Left lung (tissue), 10 donors: ENCODE data around the gene ANKRD39. TPM values are rescaled to one million over a fixed set of nuclear protein-coding genes. Genes with fewer than 3 reads are reported as not detected.

Experiments
- ATAC-seq: fragments of 200-7000 bp; cut with Tn5 transposase; one replicate; pipeline ENCODE4 v1.9.1; 2020; ENCODE audit warnings: moderate library complexity
- DNase-seq, 4 donors: peaks; one replicate each; pipeline ENCODE4 v3.0.0-alpha.2; 2013 to 2020
- H3K27ac ChIP-seq, 2 donors: fragments of 200-600 bp; sonication (generic) in 1 of 2; one replicate each; pipeline versions ENCODE4 v1.5.0 to v1.8.0; 2020 to 2021
- H3K27me3 ChIP-seq, 2 donors: fragments of 200-600 bp; sonication (generic) in 1 of 2; one replicate each; pipeline versions ENCODE4 v1.5.0 to v1.8.0; 2020 to 2021
- H3K36me3 ChIP-seq, 2 donors: fragments of 200-600 bp; sonication (generic) in 1 of 2; one replicate each; pipeline versions ENCODE4 v1.5.0 to v1.8.0; 2020 to 2021
- H3K4me1 ChIP-seq, 2 donors: fragments of 200-600 bp; one replicate each; pipeline ENCODE4 v1.8.0; 2021
- H3K4me3 ChIP-seq, 2 donors: fragments of 200-600 bp; sonication (generic) in 1 of 2; one replicate each; pipeline versions ENCODE4 v1.5.0 to v1.8.0; 2020 to 2021; ENCODE audit warnings: mild to moderate bottlenecking in 1 of 2
- H3K9me3 ChIP-seq, 2 donors: fragments of 200-600 bp; sonication (generic) in 1 of 2; one replicate each; pipeline versions ENCODE4 v1.5.0 to v1.8.0; 2020 to 2021
- intact Hi-C, 2 donors: fragments of 100-400 bp; cut with DNase I; formaldehyde crosslinking; loops; one replicate each; pipeline versions ENCODE4 v1.11.2 to v1.14.2; 2022
- microRNA-seq, 2 donors: library from miRNA; unstranded; fragments of <30 nt; microRNA quantifications; one replicate each; pipeline ENCODE4, GENCODE V29; 2019
- polyA plus RNA-seq, 6 donors: library from polyadenylated mRNA; unstranded; fragments of 120-200 nt; gene quantifications; one replicate each; pipeline ENCODE4 v1.2.1, GENCODE V29; 2013; ENCODE audit not compliant: insufficient read length in 6 of 6
- total RNA-seq, 2 donors: library from RNA; stranded (reverse); fragmentation: NEBNext Ultra II Directional; extraction: Animal tissue kit (Norgen Biotek cat#: 25700); gene quantifications; one replicate each; pipeline ENCODE4 v1.2.1, GENCODE V29; 2021
- TF ChIP-seq, protein P1 (sequence below), 2 donors: fragments of 200-600 bp; sonication (generic) in 1 of 2; IDR thresholded peaks; one replicate each; pipeline versions ENCODE4 v1.5.0 to v1.8.0; 2021; ENCODE audit warnings: antibody characterized with exemption in 2 of 2
- donor health status: DM: no; HTN: yes; CAD: no.
- donor health status: DM: no; HTN: no; CAD: no.

The ANKRD39 gene
- total and polyA plus RNA-seq, 8 donors, result 7.9 to 11.9 (median 10.4) TPM

GRCh38 chr2:96800061-96801004 is 57.5 kb downstream of the ANKRD39 start:
- Histone ChIP-seq H3K4me3 (no peak overlapping the region), H3K27ac (no peak overlapping the region), H3K9me3 (no peaks in the 10 kb centered on the region), H3K27me3 (no peaks in the 10 kb centered on the region), H3K4me1 (peaks cover 0 to 8% of the 10 kb centered on the region in 2 donors), H3K36me3 (peaks cover 0 to 30% of the 10 kb centered on the region in 2 donors)
- ATAC-seq (no peak), DNase-seq (peak in 1 of 4 donors; percentile 65)
- intact Hi-C loops, result no loop called here
- TF ChIP-seq, protein P1, sequence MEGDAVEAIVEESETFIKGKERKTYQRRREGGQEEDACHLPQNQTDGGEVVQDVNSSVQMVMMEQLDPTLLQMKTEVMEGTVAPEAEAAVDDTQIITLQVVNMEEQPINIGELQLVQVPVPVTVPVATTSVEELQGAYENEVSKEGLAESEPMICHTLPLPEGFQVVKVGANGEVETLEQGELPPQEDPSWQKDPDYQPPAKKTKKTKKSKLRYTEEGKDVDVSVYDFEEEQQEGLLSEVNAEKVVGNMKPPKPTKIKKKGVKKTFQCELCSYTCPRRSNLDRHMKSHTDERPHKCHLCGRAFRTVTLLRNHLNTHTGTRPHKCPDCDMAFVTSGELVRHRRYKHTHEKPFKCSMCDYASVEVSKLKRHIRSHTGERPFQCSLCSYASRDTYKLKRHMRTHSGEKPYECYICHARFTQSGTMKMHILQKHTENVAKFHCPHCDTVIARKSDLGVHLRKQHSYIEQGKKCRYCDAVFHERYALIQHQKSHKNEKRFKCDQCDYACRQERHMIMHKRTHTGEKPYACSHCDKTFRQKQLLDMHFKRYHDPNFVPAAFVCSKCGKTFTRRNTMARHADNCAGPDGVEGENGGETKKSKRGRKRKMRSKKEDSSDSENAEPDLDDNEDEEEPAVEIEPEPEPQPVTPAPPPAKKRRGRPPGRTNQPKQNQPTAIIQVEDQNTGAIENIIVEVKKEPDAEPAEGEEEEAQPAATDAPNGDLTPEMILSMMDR (IDR thresholded peaks at IDR 0.05), result no peak

GRCh38 chr2:96799623-96799935 is 58.2 kb downstream of the ANKRD39 start:
- H3K9me3 ChIP-seq, result no peaks in the 10 kb centered on the region
- no peak overlapping the region for H3K4me3 ChIP-seq
- no peaks in the 10 kb centered on the region for H3K27me3 ChIP-seq
- H3K4me1 ChIP-seq, result peaks cover 0 to 8% of the 10 kb centered on the region in 2 donors
- intact Hi-C loops, result no loop called here
- H3K36me3 ChIP-seq, result peaks cover 0 to 30% of the 10 kb centered on the region in 2 donors
- peak in 1 of 4 donors; percentile 69 for DNase-seq
- ATAC-seq, result no peak
- H3K27ac ChIP-seq, result no peak overlapping the region
- TF ChIP-seq, protein P1 (IDR thresholded peaks at IDR 0.05), result no peak

GRCh38 chr2:96798733-96799622 is 58.8 kb downstream of the ANKRD39 start:
- H3K4me1 ChIP-seq, result peaks cover 0 to 8% of the 10 kb centered on the region in 2 donors
- no peaks in the 10 kb centered on the region for H3K9me3 ChIP-seq
- TF ChIP-seq, protein P1 (IDR thresholded peaks at IDR 0.05), result no peak
- intact Hi-C loops, result no loop called here
- H3K36me3 ChIP-seq, result peaks cover 0 to 30% of the 10 kb centered on the region in 2 donors
- H3K27me3 ChIP-seq, result no peaks in the 10 kb centered on the region
- no peak overlapping the region for H3K4me3 ChIP-seq
- ATAC-seq, result no peak
- H3K27ac ChIP-seq, result no peak overlapping the region
- peak in 1 of 4 donors; percentile 72 for DNase-seq

Small RNA genes within 50 kb of the gene (microRNA-seq; reads per million reads assigned to microRNA genes)
- gene MIR3127, result 1.3 to 1.9 reads per million in 2 donors

Other genes starting within 250 kb of the ANKRD39 start
- 10 to 100 TPM; 39.9 to 41.2 TPM for gene KANSL3, start 219.7 kb downstream of the ANKRD39 start, total RNA-seq
- gene KANSL3, start 219.7 kb downstream of the ANKRD39 start, polyA plus RNA-seq, result 10 to 100 TPM; 51.8 to 61.5 (median 55.5) TPM
- under 1 TPM; 0.29 to 0.35 TPM for gene FER1L5, start 215.3 kb downstream of the ANKRD39 start, total RNA-seq
- gene FER1L5, start 215.3 kb downstream of the ANKRD39 start, polyA plus RNA-seq, result 1 to 10 TPM in 1 of 6 donors, under 1 TPM in 5; 0.44 to 1.1 (median 0.84) TPM
- gene LMAN2L, start 118.0 kb downstream of the ANKRD39 start, total RNA-seq, result 10 to 100 TPM; 18.4 to 23.2 TPM
- gene LMAN2L, start 118.0 kb downstream of the ANKRD39 start, polyA plus RNA-seq, result 10 to 100 TPM; 42.7 to 54.7 (median 50.7) TPM
- gene CNNM4, start 97.1 kb downstream of the ANKRD39 start, total RNA-seq, result 10 to 100 TPM; 14.4 to 22.8 TPM
- gene CNNM4, start 97.1 kb downstream of the ANKRD39 start, polyA plus RNA-seq, result 10 to 100 TPM; 14.1 to 18.4 (median 16.7) TPM
- gene CNNM3, start 41.7 kb downstream of the ANKRD39 start, total RNA-seq, result 10 to 100 TPM; 24.8 to 29.0 TPM
- 10 to 100 TPM; 30.4 to 37.9 (median 32.9) TPM for gene CNNM3, start 41.7 kb downstream of the ANKRD39 start, polyA plus RNA-seq
- 1 to 10 TPM; 3.0 to 3.3 TPM for gene ANKRD23, start 14.0 kb downstream of the ANKRD39 start, total RNA-seq
- gene ANKRD23, start 14.0 kb downstream of the ANKRD39 start, polyA plus RNA-seq, result 10 to 100 TPM in 1 of 6 donors, 1 to 10 TPM in 5; 5.3 to 10.5 (median 6.6) TPM
- gene SEMA4C, start 12.1 kb upstream of the ANKRD39 start, total RNA-seq, result 10 to 100 TPM; 25.9 to 28.6 TPM
- gene SEMA4C, start 12.1 kb upstream of the ANKRD39 start, polyA plus RNA-seq, result 10 to 100 TPM; 41.1 to 60.2 (median 47.4) TPM
- under 1 TPM; 0.39 to 0.61 TPM for gene FAM178B, start 128.6 kb upstream of the ANKRD39 start, total RNA-seq
- gene FAM178B, start 128.6 kb upstream of the ANKRD39 start, polyA plus RNA-seq, result under 1 TPM; 0.39 to 0.94 (median 0.60) TPM
- gene FAHD2B, start 236.9 kb upstream of the ANKRD39 start, total RNA-seq, result 10 to 100 TPM in 1 of 2 donors, 1 to 10 TPM in 1; 8.2 to 19.1 TPM
- 10 to 100 TPM; 25.6 to 31.9 (median 29.3) TPM for gene FAHD2B, start 236.9 kb upstream of the ANKRD39 start, polyA plus RNA-seq